ENCODE data around the gene MME.
A peak's percentile ranks its signal among the peaks of the same experiment; 100 is the strongest.

MME gene

GRCh38 chr3:155147588-155147987 lies 67.5 kb downstream of the MME start:
- no peak for DNase-seq (ENCODE audit: low read depth)

- peak; percentile 3 for DNase-seq (ENCODE audit: low read depth)
Observed at GRCh38 chr3:155149494-155149893, 69.4 kb downstream of the MME start.

- no peak for DNase-seq (ENCODE audit: low read depth)
Observed at GRCh38 chr3:155153242-155154186, 73.4 kb downstream of the MME start.

DNA sequence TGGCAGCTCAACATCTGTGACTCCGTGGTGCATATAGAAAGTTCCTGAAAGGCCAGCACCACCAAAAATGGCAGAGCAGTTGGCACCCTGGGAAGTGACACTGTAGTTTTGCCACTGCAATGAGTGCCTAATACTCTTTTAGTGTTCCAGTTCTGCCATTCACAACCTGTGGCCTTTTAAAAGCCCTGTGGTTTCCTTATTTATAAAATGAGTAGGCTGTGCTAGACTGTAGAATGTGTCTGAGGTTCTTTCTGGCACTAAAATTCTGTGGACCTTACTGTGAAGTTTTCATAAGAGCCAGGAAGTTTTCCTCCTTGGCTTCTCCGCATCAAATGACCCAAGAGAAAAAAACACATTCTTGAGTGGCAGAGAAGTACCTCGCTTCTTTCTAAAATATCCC lies 74.1 kb downstream of the MME start:
- no peak for DNase-seq (ENCODE audit: low read depth)

DNA sequence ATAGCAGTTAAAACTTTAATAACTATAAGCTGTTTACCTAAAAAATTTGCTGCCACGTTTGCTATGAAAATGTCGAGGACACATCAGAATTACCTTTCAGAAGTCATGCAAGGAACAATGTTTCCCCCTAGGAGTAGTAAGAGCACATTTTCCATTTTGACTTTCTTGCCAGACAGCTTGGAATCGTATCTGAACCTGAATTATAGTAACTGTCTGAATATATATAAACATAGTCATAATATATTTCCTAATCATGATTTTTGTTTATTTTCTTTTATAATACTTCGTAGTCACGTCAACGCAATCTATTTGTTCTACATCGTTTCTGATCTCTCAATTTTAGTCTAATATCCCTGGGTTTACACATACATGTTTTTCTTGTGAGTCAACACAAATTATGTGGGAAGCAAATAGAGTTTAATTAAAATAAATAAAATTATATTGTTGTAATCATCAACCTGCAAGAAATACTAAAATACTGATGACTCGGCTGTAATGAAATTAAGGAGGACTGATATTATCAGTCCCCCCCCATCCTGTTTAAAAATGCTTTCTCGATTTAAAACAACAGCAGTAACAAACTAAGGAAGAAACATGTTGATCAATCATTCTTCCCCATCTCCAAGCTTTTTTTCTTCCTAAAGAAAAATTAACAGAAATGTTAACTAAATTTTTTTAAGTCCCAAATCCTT lies 78.4 kb downstream of the MME start:
- DNase-seq (ENCODE audit: low read depth) = peak; percentile 25

- no peak for DNase-seq (ENCODE audit: low read depth)
Observed at GRCh38 chr3:155159301-155159700, 79.2 kb downstream of the MME start.

- DNase-seq (ENCODE audit: low read depth) = no peak
Observed at GRCh38 chr3:155161640-155162292, 81.6 kb downstream of the MME start.

DNA sequence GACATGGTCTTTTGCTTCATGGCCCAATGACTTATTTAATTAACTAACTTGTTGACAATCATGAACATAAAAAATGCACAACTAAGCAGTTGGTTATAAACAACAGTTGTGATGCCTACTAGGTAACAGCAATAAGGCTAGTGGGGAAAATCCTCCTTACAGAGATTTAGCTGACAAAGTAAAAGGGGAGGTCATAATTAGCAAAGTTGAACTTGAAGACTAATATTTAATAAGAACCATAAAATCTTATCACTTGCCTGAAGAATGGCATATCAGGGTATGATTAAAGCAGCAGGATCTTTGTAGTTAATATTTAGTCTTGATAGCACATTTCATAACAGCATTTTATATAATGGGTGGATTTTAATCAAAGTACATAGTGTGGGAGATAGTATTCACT lies 84.2 kb downstream of the MME start:
- no peak for DNase-seq (ENCODE audit: low read depth)

DNA sequence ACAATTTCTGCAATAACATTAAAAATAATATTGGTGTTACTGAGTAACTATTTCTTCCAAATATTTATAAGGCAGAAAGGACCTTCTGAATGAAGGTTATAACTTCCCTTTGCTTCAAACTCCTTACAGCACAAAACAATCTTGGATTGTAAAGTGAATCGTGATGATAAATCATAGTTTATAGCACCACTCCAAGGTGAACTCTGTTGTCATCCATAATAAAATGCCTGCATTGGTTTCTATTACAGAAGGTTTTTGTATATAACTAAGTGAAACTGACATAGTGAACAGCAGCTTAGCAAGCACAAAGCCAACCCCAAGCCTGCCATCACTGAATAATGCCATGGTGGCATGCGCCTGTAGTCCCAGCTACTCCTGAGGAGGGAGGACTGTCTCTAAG lies 86.3 kb downstream of the MME start:
- no peak for DNase-seq (ENCODE audit: low read depth)

DNA sequence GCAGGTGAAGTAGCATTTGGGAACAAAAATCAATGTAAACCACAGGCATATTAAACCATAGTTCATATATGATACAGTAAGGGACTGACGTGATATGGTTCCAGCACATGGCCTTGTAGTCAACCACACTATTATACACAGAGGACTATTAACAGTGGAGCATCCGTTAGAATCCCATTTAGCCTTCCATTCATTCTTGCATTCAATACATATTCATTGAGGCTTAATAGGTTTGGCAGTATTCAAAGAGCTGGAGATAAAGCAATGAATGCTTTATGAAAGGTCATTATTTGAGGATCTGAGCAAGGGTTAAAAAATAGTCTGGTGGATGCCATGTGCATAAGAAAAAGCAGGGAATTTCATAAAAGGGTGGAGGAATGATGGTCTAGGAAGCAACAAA lies 89.1 kb downstream of the MME start:
- no peak for DNase-seq (ENCODE audit: low read depth)

DNA sequence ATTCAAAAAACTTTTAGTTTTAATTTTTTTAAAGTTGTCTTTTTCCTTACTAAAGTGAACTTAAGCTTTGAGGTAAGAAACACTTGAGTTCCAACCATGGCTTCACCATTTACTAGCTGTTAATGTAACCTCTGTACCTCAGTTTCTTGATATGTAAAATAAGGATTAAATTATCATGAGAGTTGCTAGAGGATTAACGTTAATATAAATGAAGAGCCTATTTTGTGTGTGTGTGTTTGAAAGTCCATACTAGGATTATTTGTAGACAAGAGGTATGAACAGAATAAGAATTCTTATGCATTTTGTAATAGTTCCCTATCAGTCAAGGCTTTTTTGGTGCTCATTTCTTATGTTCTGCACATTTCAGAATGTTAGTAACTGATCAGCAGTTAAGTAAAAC lies 93.7 kb downstream of the MME start:
- no peak for DNase-seq (ENCODE audit: low read depth)

DNA sequence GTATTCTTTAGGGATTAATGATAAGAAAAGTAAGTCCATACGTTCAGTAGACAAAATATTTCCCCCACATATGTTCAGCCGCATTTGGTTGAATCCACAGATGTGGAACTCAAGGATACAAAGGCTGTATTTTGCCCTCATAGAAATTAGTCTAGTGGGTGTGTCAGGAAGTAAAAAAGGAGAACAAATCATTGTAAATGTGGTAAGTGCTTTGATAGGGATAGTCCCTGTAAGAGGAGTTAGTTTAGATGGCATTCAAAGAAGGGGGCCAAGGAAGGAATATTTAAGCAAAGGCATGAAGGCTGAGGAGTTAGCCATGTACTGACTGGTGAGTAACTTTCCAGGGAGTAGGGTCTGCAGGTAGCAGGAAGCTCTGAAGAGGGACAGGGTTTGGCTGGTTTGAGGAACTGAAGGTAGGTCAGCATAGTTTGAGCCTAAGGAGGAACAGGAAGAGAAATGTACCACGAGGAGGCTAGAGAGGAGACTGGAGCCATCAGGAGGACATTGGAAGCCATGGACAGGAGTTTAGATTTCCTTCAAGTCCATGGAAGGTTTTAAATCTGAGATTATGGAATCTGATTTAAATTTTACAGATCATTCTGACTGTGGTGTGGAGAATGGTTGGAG lies 98.8 kb downstream of the MME start:
- no peak for DNase-seq (ENCODE audit: low read depth)

DNA sequence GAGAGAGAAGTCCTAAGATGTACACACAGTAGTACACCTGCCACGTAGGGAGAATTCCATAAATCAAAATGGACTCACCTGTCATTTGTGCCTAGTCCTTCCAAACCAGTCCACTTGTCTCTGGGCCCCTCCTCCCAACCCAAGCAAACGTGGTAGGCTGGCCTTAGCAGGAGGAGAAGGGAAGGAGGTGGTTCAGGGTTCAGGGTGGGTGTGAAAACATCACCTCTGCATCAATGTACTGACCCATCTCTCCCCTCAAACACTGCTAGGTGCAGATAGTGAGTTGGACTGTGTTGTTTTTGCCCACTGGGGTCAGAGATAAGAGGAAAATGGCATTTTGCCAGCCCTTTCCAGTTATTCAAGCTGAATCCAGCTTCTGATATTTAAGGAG lies 99.3 kb downstream of the MME start:
- DNase-seq (ENCODE audit: low read depth) = no peak

DNA sequence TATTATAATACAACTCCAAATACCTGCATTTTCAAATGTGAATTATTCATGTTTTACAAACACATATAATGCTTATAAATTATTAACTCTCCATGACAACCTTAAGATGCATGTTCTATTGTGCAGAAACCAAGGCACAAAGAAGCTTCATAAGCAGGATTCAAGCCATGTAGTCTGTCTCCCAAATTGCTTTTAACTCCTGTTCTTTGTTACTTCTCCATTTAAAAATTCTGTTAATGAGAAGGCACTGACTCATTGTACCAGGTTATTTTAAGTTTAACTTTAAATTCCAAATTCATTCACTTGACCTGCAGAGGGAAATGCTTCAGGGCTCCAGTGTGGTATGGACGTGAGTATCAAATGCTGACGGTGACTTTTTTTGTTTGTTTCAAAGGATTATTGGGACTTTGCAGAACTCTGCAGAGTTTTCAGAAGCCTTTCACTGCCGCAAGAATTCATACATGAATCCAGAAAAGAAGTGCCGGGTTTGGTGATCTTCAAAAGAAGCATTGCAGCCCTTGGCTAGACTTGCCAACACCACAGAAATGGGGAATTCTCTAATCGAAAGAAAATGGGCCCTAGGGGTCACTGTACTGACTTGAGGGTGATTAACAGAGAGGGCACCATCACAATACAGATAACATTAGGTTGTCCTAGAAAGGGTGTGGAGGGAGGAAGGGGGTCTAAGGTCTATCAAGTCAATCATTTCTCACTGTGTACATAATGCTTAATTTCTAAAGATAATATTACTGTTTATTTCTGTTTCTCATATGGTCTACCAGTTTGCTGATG lies 100.0 kb downstream of the MME start:
- DNase-seq (ENCODE audit: low read depth) = no peak

DNA sequence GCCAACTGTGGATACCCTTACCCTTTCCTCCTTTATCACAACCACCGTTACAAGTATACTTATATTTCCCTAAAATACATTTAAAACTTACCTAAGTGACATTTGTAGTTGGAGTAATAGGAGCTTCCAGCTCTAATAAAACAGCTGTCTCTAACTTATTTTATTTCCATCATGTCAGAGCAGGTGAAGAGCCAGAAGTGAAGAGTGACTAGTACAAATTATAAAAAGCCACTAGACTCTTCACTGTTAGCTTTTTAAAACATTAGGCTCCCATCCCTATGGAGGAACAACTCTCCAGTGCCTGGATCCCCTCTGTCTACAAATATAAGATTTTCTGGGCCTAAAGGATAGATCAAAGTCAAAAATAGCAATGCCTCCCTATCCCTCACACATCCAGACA lies 102.3 kb downstream of the MME start:
- DNase-seq (ENCODE audit: low read depth) = no peak

GRCh38 chr3:155184011-155184410 lies 103.9 kb downstream of the MME start:
- DNase-seq (ENCODE audit: low read depth) = no peak

DNA sequence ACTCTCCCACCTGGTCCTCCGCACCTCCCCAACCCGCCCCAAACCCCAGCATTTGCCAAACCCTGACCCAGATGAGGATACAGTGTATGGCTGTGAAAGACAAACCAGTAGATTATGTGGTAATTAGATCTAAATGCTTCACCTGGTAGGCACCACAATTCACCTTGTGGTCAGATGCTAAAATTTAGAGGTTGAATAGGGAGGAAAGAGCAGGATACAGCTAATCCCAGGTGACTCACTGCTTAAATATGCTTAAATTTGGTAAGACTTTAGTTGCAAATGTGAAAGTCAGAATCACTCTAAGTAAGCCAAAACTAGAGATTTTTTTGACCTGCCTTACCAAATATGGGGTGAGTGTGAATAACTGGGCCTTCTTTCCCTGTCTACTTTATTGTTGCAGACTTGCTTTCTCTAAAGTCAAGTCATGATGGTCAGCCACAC lies 105.5 kb downstream of the MME start:
- peak; percentile 70 for DNase-seq (ENCODE audit: low read depth)

GRCh38 chr3:155188031-155188430 lies 107.9 kb downstream of the MME start:
- DNase-seq (ENCODE audit: low read depth) = peak; percentile 68

DNA sequence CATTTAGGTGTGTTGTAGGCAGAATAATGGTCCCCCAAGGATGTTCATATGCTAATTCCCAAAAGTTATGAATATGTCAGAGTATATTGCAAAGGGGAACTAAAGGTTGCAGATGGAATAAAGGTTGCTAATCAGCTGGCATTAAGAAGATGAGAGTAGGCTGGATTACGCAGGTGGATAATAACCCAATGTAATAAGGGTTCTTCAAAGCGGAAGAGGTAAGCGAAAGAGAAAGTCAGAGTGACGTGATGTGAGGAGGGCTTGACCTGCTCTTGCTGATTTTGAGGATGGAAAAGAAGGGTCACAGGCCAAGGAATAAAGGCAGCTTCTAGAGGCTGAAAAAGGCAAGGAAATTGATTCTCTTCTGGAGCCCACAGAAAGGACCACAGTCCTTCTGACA lies 109.4 kb downstream of the MME start:
- DNase-seq (ENCODE audit: low read depth) = no peak

GRCh38 chr3:155190691-155191090 lies 110.6 kb downstream of the MME start:
- DNase-seq (ENCODE audit: low read depth) = no peak

DNA sequence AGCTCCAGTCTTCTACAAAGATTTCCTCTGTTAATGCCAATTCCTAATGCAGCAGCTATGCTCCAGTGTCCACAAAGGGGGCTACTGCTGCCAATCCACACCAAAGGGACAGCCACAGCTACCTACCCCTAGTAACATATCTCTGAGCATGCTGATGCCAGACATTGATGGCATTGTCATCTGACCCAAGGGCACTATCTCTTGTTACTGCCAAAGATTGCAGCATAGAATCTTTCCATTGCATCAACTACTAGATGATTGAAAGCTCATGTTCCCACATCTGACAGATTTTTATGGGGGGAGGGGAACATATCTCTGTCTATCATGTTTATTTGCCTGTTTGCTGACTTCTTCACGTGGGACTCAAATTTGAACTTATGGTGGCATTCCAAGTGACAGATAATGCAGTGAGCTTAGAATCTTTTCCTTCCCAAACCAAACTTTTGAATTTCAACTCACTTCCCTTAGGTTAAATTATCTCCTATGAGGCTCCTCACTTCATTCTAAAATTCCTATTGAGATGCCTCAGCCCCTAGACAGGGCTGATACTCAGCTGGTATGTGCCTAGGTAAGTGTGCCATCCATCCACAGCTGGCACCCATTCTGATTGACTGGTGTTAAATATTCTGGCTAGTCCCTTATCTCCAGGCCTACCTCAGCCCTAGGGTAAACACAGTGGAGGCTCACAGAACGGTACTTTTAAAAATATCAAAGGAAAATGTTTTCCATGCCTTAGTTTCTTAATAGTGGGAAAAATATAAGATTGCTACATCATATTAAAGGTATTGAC lies 113.0 kb downstream of the MME start:
- DNase-seq (ENCODE audit: low read depth) = peak; percentile 42

Measured in fibroblast of gingiva (primary cell).